WTC11 (cell line): ENCODE data around the gene JAZF1.

Experiments
- ATF2 ChIP-seq: sonication (generic); formaldehyde crosslinking; IDR thresholded peaks from 2 replicates; pipeline ENCODE4 v1.8.1; 2022; ENCODE audit warnings: low read depth, missing genetic modification reagents, borderline replicate concordance
- CTCF ChIP-seq: fragments of 200-600 bp; IDR thresholded peaks from 2 replicates; pipeline ENCODE4 v1.8.0; 2022; ENCODE audit warnings: antibody characterized with exemption
- ESRRA ChIP-seq: sonication (generic); formaldehyde crosslinking; IDR thresholded peaks from 2 replicates; pipeline ENCODE4 v1.8.1; 2022; ENCODE audit warnings: mild to moderate bottlenecking, missing genetic modification reagents, borderline replicate concordance
- NR2C2 ChIP-seq: sonication (generic); formaldehyde crosslinking; IDR thresholded peaks from 2 replicates; pipeline ENCODE4 v1.8.0; 2022; ENCODE audit warnings: mild to moderate bottlenecking, missing genetic modification reagents
- SP1 ChIP-seq: sonication (generic); formaldehyde crosslinking; conservative IDR thresholded peaks from 2 replicates; pipeline ENCODE4 v1.8.1; 2022; ENCODE audit warnings: missing genetic modification reagents
- USF1 ChIP-seq: sonication (generic); formaldehyde crosslinking; IDR thresholded peaks from 2 replicates; pipeline ENCODE4 v1.8.0; 2022; ENCODE audit warnings: mild to moderate bottlenecking, missing genetic modification reagents
- ZNF423 ChIP-seq: fragments of 250-450 bp; sonication (Bioruptor Pico); IDR thresholded peaks from 2 replicates; pipeline ENCODE4 v2.1.2; 2022; ENCODE audit warnings: mild to moderate bottlenecking, moderate library complexity
- TF ChIP-seq, protein P1 (sequence below): sonication (generic); formaldehyde crosslinking; IDR thresholded peaks from 2 replicates; pipeline ENCODE4 v1.8.1; 2022; ENCODE audit warnings: low read depth, mild to moderate bottlenecking, moderate library complexity, missing genetic modification reagents, borderline replicate concordance

GRCh38 chr7:28165261-28165660, 15.3 kb downstream of the JAZF1 start:
- TF ChIP-seq CTCF (no peak), ATF2 (no peak), NR2C2 (CRISPR knock-in tag) (no peak), ESRRA (CRISPR knock-in tag) (no peak), SP1 (CRISPR knock-in tag) (no peak), ZNF423 (no peak), USF1 (no peak)
- TF ChIP-seq, protein P1, sequence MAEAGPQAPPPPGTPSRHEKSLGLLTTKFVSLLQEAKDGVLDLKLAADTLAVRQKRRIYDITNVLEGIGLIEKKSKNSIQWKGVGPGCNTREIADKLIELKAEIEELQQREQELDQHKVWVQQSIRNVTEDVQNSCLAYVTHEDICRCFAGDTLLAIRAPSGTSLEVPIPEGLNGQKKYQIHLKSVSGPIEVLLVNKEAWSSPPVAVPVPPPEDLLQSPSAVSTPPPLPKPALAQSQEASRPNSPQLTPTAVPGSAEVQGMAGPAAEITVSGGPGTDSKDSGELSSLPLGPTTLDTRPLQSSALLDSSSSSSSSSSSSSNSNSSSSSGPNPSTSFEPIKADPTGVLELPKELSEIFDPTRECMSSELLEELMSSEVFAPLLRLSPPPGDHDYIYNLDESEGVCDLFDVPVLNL (CRISPR knock-in tag), result no peak
